Skeletal muscle tissue (tissue), 4 donors: ENCODE data around the gene JMJD4. TPM values are rescaled to one million over a fixed set of nuclear protein-coding genes. Genes with fewer than 3 reads are reported as not detected.
"Not testable (repeated sequence)": the region's sequence is repeated elsewhere in the genome, so short reads cannot be mapped to it uniquely, and the experiment has no call there.

Experiments used
- H3K27ac ChIP-seq: one replicate; pipeline ENCODE4 v1.7.0; 2013; ENCODE audit warnings: mild to moderate bottlenecking, low read depth, low read length, inconsistent platforms
- H3K27me3 ChIP-seq, 3 donors: one replicate each; pipeline ENCODE4 v1.7.0; 2013; ENCODE audit warnings: low read length in 3 of 3; ENCODE audit not compliant: control insufficient read depth in 3 of 3, insufficient read depth in 3 of 3
- H3K36me3 ChIP-seq, 3 donors: one replicate each; pipeline ENCODE4 v1.7.0; 2013; ENCODE audit warnings: low read length in 3 of 3; ENCODE audit not compliant: control insufficient read depth in 3 of 3, insufficient read depth in 3 of 3
- H3K4me1 ChIP-seq, 3 donors: one replicate each; pipeline ENCODE4 v1.7.0; 2013; ENCODE audit warnings: low read length in 3 of 3, mild to moderate bottlenecking in 3 of 3; ENCODE audit not compliant: control insufficient read depth in 3 of 3, insufficient read depth in 3 of 3
- H3K4me3 ChIP-seq, 3 donors: one replicate each; pipeline ENCODE4 v1.7.0; 2013; ENCODE audit warnings: low read length in 3 of 3
- H3K9ac ChIP-seq, 3 donors: one replicate each; pipeline ENCODE4 v1.7.0; 2013; ENCODE audit warnings: low read length in 3 of 3, mild to moderate bottlenecking in 3 of 3, moderate library complexity in 2 of 3, low read depth in 1 of 3
- H3K9me3 ChIP-seq, 3 donors: one replicate each; pipeline ENCODE4 v1.7.0; 2013; ENCODE audit warnings: low read length in 3 of 3; ENCODE audit not compliant: control insufficient read depth in 3 of 3
- total RNA-seq: library from RNA; depleted of rRNA; stranded (reverse); fragments of >200 nt; gene quantifications from one replicate; pipeline ENCODE4 v1.2.3, GENCODE V29; 2014
- donor health status: Osteomylitis.

JMJD4 gene
- total RNA-seq, 1 donor from 2014 or later = 19.3 TPM

DNA sequence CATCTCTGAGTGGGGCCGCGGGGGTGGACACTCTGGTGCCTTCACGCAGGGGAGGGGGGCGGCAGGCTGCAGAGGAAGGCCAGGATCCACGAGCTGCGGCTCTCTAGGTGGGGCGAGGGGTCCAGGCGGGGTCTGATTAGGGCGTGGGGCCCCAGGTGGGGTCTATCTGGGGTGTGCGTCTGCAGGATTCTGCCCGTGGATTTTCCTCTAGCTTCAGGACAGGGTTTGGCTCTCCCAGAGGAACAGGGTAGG, 6.3 kb downstream of the JMJD4 start:
- Histone ChIP-seq H3K4me1 (peaks cover 13 to 35% (median 25%) of the 10 kb centered on the region in 3 donors), H3K27ac (peak overlapping the region; percentile 85)

DNA sequence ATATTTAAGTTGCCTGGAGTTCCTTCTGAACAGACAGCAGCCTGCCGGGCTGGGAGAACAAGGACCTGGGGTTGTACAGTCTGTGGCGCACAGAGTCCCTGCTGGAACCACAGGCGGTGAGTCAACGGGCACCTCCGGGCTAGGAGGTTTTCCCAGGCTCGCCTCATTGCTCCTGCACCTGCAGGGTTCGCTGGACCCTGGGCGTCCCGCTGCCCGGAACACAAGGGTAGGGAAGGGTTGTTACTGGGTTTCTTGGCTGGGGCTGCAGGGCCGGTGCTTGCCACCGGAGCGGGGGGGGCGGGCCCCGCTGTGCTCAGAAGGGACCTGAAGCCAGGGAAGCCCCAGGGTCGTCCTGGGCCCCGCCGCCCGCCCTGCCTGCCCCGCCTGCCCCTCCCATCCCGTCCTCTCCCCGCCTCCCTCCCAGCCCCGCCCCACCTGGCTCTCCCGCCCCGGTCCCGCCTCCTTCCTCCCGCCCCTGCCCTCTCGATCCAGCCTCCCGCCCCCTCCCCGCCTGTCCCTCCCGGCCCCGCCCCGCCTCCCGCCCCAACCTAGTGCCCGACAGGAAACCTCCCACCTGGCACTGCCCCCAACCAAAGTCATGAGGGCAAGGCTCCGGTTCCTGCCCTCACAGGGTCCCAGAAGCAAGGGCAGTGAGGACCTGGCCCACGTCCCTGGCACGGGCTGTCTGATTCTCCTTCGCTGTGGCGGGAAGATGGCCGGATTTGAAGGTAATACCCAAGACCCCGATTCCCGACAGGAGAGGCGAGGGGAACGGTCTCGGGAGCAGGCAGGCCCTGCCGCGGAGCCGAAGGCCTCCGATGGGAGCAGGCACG, 6.8 kb downstream of the JMJD4 start:
- Histone ChIP-seq H3K4me3 (peak overlapping the region; percentile 80 to 86 (median 85)), H3K9ac (peak overlapping the region; percentile 81 to 85 (median 85)), H3K36me3 (peaks cover 18 to 24% (median 23%) of the 10 kb centered on the region in 3 donors), H3K27ac (peak overlapping the region; percentile 85), H3K9me3 (no peaks in the 10 kb centered on the region), H3K27me3 (peaks cover 0 to 3% (median 0%) of the 10 kb centered on the region in 3 donors), H3K4me1 (peaks cover 9 to 29% (median 23%) of the 10 kb centered on the region in 3 donors)

More for the DNA sequence above, 6.3 kb downstream of the JMJD4 start:
- Histone ChIP-seq H3K9ac (peak overlapping the region; percentile 81 to 85 (median 85)), H3K36me3 (peaks cover 20 to 27% (median 25%) of the 10 kb centered on the region in 3 donors), H3K9me3 (no peaks in the 10 kb centered on the region), H3K27me3 (peaks cover 0 to 3% (median 0%) of the 10 kb centered on the region in 3 donors), H3K4me3 (peak overlapping the region; percentile 80 to 86 (median 85))

DNA sequence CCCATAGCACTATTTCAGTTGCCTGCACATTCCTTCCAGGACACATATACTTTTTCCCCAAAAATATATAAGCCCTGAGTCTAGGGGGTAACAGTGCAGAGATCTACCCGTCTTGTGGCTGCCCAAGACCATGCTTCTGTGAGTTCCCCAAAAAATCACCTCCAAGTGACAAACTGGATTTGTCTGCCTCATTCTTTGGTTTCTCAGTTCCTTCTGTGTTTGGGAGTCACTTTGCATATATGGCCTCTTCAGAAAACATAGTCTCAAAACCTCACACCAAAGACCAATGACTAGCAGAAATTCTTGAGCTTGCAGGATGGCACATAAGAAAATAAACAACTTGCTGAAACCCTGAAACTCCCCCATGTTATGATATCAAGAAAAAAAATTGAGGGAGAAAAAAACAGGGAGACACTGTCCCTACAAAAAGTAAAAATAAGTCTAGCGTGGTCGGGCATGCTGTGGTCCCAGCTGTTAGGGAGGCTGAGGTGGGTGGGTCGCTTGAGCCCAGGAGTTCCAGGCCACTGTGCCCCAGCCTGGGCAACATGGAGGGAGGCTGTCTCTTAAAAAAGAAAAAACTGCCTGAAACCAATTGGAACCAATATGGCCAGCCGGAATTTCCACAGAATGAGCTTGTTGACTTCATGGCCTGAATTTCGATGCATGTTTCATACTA, 8.0 kb downstream of the JMJD4 start:
- Histone ChIP-seq H3K9me3 (no peaks in the 10 kb centered on the region), H3K9ac (no peak overlapping the region), H3K27ac (no peak overlapping the region), H3K4me1 (peaks cover 9 to 27% (median 23%) of the 10 kb centered on the region in 3 donors), H3K36me3 (peaks cover 7 to 12% (median 11%) of the 10 kb centered on the region in 3 donors), H3K27me3 (peaks cover 0 to 3% (median 0%) of the 10 kb centered on the region in 3 donors), H3K4me3 (no peak overlapping the region)

DNA sequence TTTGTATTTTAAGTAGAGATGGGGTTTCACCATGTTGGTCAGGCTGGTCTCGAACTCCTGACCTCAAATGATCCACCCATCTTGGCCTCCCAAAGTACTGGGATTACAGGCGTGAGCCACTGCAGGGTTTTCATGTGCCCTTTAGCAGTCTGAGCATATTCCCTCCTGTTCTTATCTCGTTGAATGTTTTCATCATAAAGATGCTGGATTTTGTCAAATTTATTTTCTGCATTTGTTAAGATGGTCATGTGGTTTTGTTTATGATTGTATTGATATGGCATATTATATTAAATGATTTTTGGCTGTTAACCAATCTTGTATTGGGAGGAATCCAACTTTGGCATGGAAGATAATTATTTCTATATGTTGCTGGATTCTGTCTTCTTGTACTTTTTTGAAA, 8.8 kb downstream of the JMJD4 start:
- Histone ChIP-seq H3K36me3 (peaks cover 0 to 4% (median 4%) of the 10 kb centered on the region in 3 donors), H3K27me3 (peaks cover 0 to 3% (median 0%) of the 10 kb centered on the region in 3 donors), H3K27ac (no peak overlapping the region), H3K4me3 (no peak overlapping the region), H3K9me3 (peaks cover 0 to 3% (median 0%) of the 10 kb centered on the region in 3 donors), H3K4me1 (peaks cover 9 to 27% (median 23%) of the 10 kb centered on the region in 3 donors), H3K9ac (no peak overlapping the region)

DNA sequence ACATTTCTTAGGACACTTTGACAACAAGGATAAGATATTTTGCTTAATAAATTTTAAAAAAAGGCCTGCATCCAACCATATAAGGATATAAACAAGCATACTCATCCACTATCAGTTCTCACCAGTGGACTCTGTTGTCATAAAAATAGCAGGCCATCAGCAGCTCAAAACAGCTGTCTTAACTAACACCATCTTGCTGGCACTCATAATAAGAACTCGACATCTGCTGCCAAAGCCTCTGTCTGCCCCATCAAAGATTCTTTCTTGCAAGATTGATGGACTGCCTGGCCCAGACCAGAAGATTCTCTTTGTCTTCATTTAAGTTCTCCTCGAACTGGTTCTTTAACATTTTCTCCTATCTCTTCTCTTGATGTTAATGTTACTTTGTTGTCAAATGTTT, 10.1 kb downstream of the JMJD4 start:
- Histone ChIP-seq H3K36me3 (no peaks in the 10 kb centered on the region), H3K9ac (no peak overlapping the region), H3K4me1 (peaks cover 9 to 20% (median 18%) of the 10 kb centered on the region in 3 donors), H3K27ac (no peak overlapping the region), H3K4me3 (no peak overlapping the region), H3K9me3 (peaks cover 3% of the 10 kb centered on the region in 3 donors), H3K27me3 (peaks cover 0 to 3% (median 0%) of the 10 kb centered on the region in 3 donors)

DNA sequence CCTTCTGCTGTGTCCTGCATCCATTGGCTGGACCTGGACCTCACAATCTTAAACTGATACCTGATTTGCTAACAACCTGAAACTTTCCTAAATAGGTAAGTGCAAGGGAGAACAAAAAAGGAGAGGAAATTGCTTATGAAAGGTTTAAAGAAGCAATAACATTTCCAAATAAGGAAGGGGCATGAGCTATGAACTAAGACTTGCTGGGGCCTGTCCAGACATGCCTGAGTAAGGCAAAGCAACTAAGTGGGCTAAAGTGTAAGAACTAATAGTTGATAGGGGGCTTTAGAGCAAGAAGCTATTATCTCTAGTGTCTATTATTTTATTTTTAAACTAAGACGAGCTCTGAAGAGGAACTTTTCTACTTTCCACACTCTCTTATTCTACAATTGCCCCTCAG, 11.6 kb downstream of the JMJD4 start:
- Histone ChIP-seq H3K9ac (no peak overlapping the region), H3K4me3 (no peak overlapping the region), H3K27ac (no peak overlapping the region), H3K4me1 (peaks cover 0 to 4% (median 4%) of the 10 kb centered on the region in 3 donors), H3K9me3 (peaks cover 3 to 7% (median 3%) of the 10 kb centered on the region in 3 donors), H3K27me3 (peaks cover 0 to 3% (median 0%) of the 10 kb centered on the region in 3 donors), H3K36me3 (no peaks in the 10 kb centered on the region)

DNA sequence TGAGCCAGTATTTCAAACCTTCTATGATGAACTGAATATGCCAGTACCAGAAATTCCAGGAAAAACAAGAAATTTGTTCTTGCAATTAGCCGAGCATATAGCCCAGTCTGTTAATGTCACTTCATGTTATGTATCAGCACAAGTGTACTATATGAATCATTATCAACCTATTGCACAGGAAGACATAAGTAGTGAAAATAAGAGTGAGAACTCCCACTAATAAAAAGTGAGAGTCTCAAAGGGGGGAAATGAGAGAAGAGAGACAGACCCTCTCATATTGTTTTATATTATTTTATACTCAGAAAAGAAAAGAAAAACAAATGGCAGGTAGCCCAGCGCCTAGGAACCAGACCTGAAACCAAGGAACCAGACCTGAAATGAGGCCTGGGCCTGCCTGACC, 16.2 kb downstream of the JMJD4 start:
- no peaks in the 10 kb centered on the region for H3K36me3 ChIP-seq
- H3K27ac ChIP-seq = no peak overlapping the region
- no peak overlapping the region for H3K9ac ChIP-seq
- no peaks in the 10 kb centered on the region for H3K4me1 ChIP-seq
- H3K27me3 ChIP-seq = no peaks in the 10 kb centered on the region
- peaks cover 3 to 7% (median 3%) of the 10 kb centered on the region in 3 donors for H3K9me3 ChIP-seq
- H3K4me3 ChIP-seq = no peak overlapping the region

DNA sequence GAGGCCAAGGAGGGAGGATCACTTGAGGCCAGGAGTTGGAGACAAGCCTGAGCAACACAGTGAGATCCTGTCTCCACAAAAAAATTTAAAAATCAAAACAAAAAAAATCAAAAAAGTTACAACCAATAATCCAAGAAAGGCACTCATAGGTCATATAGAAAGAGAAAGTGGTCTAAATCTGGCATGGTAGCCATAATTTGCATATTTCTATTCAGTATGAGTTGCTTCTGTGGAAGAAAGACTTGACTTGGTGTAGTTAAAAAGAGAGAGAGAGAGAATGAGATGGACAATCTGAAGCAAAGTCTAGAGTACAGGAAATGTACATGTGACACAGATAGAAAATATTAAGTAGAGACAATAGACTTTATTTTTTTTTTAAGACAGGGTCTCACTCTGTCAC, 22.5 kb downstream of the JMJD4 start:
- Histone ChIP-seq H3K9me3 (peaks cover 0 to 2% (median 0%) of the 10 kb centered on the region in 3 donors), H3K27ac (no peak overlapping the region), H3K27me3 (no peaks in the 10 kb centered on the region), H3K4me3 (no peak overlapping the region), H3K36me3 (no peaks in the 10 kb centered on the region), H3K9ac (no peak overlapping the region), H3K4me1 (no peaks in the 10 kb centered on the region)

DNA sequence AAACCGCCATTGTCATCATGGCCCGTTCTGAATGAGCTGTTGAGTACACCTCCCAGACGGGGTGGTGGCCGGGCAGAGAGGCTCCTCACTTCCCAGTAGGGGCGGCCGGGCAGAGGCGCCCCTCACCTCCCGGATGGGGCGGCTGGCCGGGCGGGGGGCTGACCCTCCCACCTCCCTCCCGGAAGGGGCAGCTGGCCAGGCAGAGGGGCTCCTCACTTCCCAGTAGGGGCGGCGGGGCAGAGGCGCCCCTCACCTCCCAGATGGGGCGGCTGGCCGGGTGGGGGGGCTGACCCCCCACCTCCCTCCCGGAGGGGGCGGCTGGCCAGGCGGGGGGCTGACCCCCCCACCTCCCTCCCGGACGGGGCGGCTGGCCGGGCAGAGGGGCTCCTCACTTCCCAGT, 24.6 kb downstream of the JMJD4 start:
- not testable (repeated sequence) for H3K36me3 ChIP-seq, H3K27me3 ChIP-seq, H3K9ac ChIP-seq, H3K27ac ChIP-seq, H3K9me3 ChIP-seq, H3K4me1 ChIP-seq, H3K4me3 ChIP-seq

DNA sequence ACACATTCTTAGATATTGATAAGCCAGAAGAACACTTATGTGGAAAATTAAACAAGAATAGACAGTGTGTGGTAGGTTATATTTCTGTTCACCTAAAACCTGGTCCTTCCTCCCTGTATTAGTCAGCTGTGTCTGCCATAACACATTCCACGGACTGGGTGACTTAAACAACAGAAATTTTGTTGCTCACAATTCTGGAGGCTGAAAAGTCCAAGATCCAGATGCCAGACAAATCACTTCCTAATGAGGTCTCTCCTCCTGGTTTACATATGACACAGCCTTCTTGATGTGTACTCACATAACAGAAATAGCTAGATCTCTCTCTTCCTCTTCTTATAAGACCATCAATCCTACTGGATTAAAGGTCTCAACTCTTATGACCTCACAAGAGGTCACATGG, 25.7 kb downstream of the JMJD4 start:
- peaks cover 0 to 6% (median 2%) of the 10 kb centered on the region in 3 donors for H3K9me3 ChIP-seq
- H3K27me3 ChIP-seq = no peaks in the 10 kb centered on the region
- H3K4me1 ChIP-seq = no peaks in the 10 kb centered on the region
- no peak overlapping the region for H3K27ac ChIP-seq
- H3K9ac ChIP-seq = no peak overlapping the region
- no peak overlapping the region for H3K4me3 ChIP-seq
- no peaks in the 10 kb centered on the region for H3K36me3 ChIP-seq
